HCT116 (cell line): ENCODE data around the gene COPG1. TPM values are rescaled to one million over a fixed set of nuclear protein-coding genes. Genes with fewer than 3 reads are reported as not detected.

Experiments
- ATAC-seq: fragments of 200-7000 bp; cut with Tn5 transposase; 2 replicates; pipeline ENCODE4 v1.9.1; 2020; ENCODE audit warnings: mild to moderate bottlenecking, moderate library complexity
- BruUV-seq: library from RNA; stranded (reverse); fragments of 400-500 nt; replicated peaks from 2 replicates; lab custom pipeline; 2021; lab: Mats Ljungman, UMichigan
- CTCF ChIA-PET: fragments of 300-600 bp; sonication (Branson Sonifier 250); formaldehyde crosslinking; loops from one replicate; lab custom pipeline; 2021; ENCODE audit warnings: antibody characterized with exemption; lab: Charles Lee
- POLR2A ChIA-PET: fragments of 300-600, 350-600 bp; sonication (Branson Sonifier 250); formaldehyde crosslinking; loops from one replicate; lab custom pipeline; 2021; ENCODE audit warnings: antibody characterized with exemption; lab: Charles Lee
- RAD21 ChIA-PET, 2 experiments: fragments of 300-600 bp; sonication (Branson Sonifier 250); formaldehyde crosslinking; loops; one replicate each; lab custom pipeline; 2023; ENCODE audit warnings: low total read pairs in 2 of 2; ENCODE audit not compliant: uncharacterized antibody in 2 of 2, unreplicated experiment in 2 of 2, low non-redundant PET in 1 of 2; lab: Charles Lee
- DNase-seq: peaks from one replicate; pipeline ENCODE4 v3.0.0-alpha.2; 2010; ENCODE audit warnings: low read depth, low spot score
- H2AFZ ChIP-seq: fragments of 200-600 bp; shearing (Covaris generic), sonication (generic); 2 replicates; pipeline ENCODE4 v1.6.1; 2017; ENCODE audit warnings: low read depth, mixed run types, mixed read lengths, antibody characterized with exemption, low read length; ENCODE audit not compliant: poor library complexity, severe bottlenecking
- H3K27ac ChIP-seq: 2 replicates; pipeline ENCODE4 v1.5.1; 2012; ENCODE audit warnings: low read depth, low read length
- H3K27me3 ChIP-seq: fragments of 200-600 bp; sonication (generic); 2 replicates; pipeline ENCODE4 v1.6.1; 2016; ENCODE audit warnings: mixed run types, low read length, mixed read lengths; ENCODE audit not compliant: insufficient read depth
- H3K36me3 ChIP-seq, 2 experiments: fragments of 200-500 bp in 1 of 2; fragments of 200-600 bp in 1 of 2; sonication (Bioruptor generic) in 1 of 2; sonication (generic) in 1 of 2; 2 replicates each; pipeline versions ENCODE4 v1.5.1 to v1.6.1; 2014 to 2016; ENCODE audit warnings: low read length in 2 of 2, inconsistent platforms in 1 of 2, mixed read lengths in 1 of 2, mixed run types in 1 of 2; ENCODE audit not compliant: insufficient read depth in 2 of 2, control insufficient read depth in 1 of 2
- H3K4me1 ChIP-seq, 2 experiments: fragments of 200-600 bp in 1 of 2; sonication (generic) in 1 of 2; 2 replicates each; pipeline versions ENCODE4 v1.5.1 to v1.6.1; 2012 to 2017; ENCODE audit warnings: low read length in 2 of 2, inconsistent platforms in 1 of 2, mild to moderate bottlenecking in 1 of 2, mixed read lengths in 1 of 2, mixed run types in 1 of 2, moderate library complexity in 1 of 2; ENCODE audit not compliant: insufficient read depth in 2 of 2, control insufficient read depth in 1 of 2
- H3K4me2 ChIP-seq: fragments of 200-600 bp; sonication (generic); 2 replicates; pipeline ENCODE4 v1.6.1; 2017; ENCODE audit warnings: mixed run types, low read length, mixed read lengths
- H3K4me3 ChIP-seq, 2 experiments: fragments of 200-600 bp in 1 of 2; sonication (generic) in 1 of 2; replicated peaks in 1 of 2; 2 replicates each; pipeline ENCODE4 v1.5.1; 2011 to 2016; ENCODE audit warnings: low read length in 2 of 2, control low read depth in 1 of 2, low read depth in 1 of 2, mild to moderate bottlenecking in 1 of 2, mixed read lengths in 1 of 2, mixed run types in 1 of 2
- H3K79me2 ChIP-seq: fragments of 200-600 bp; sonication (generic); 2 replicates; pipeline ENCODE4 v1.6.1; 2017; ENCODE audit warnings: mild to moderate bottlenecking, mixed run types, low read length, moderate library complexity, mixed read lengths; ENCODE audit not compliant: insufficient read depth
- H3K9ac ChIP-seq: fragments of 200-600 bp; sonication (generic); 2 replicates; pipeline ENCODE4 v1.6.1; 2016; ENCODE audit warnings: low read length, mixed read lengths
- H3K9me2 ChIP-seq: fragments of 200-600 bp; sonication (generic), shearing (Covaris generic); 2 replicates; pipeline ENCODE4 v1.6.1; 2017; ENCODE audit warnings: mixed run types, mild to moderate bottlenecking, moderate library complexity; ENCODE audit not compliant: insufficient read depth
- H3K9me3 ChIP-seq, 2 experiments: fragments of 200-500 bp in 1 of 2; fragments of 200-600 bp in 1 of 2; sonication (Bioruptor generic) in 1 of 2; sonication (generic) in 1 of 2; 2 replicates each; pipeline ENCODE4 v1.6.1; 2014 to 2017; ENCODE audit warnings: low read length in 2 of 2, mixed read lengths in 2 of 2, inconsistent platforms in 1 of 2, low read depth in 1 of 2, mild to moderate bottlenecking in 1 of 2, mixed run types in 1 of 2, moderate library complexity in 1 of 2; ENCODE audit not compliant: control insufficient read depth in 1 of 2, insufficient read depth in 1 of 2
- H4K20me1 ChIP-seq: fragments of 200-600 bp; sonication (generic), shearing (Covaris generic); 2 replicates; pipeline ENCODE4 v1.6.1; 2017; ENCODE audit warnings: mixed run types, mild to moderate bottlenecking, moderate library complexity; ENCODE audit not compliant: insufficient read depth
- ELF1 ChIP-seq: IDR thresholded peaks from 2 replicates; pipeline ENCODE4 v1.6.1; 2012; ENCODE audit warnings: low read depth, borderline replicate concordance
- EZH2phosphoT487 ChIP-seq: fragments of 200-600 bp; IDR thresholded peaks from 2 replicates; pipeline ENCODE4 v1.6.1; 2018; ENCODE audit warnings: antibody characterized with exemption, borderline replicate concordance
- FOSL1 ChIP-seq: IDR thresholded peaks from 2 replicates; pipeline ENCODE4 v1.6.1; 2012; ENCODE audit warnings: low read depth
- POLR2A ChIP-seq: IDR thresholded peaks from 2 replicates; pipeline ENCODE4 v1.7.0; 2011; ENCODE audit warnings: borderline replicate concordance; ENCODE audit not compliant: insufficient read depth, insufficient read length; ENCODE audit errors: extremely low read depth
- POLR2AphosphoS5 ChIP-seq: IDR thresholded peaks from 2 replicates; pipeline ENCODE4 v1.6.1; 2011; ENCODE audit warnings: mild to moderate bottlenecking, low read depth, low read length, moderate library complexity
- RAD21 ChIP-seq: IDR thresholded peaks from 2 replicates; pipeline ENCODE4 v1.6.1; 2012; ENCODE audit warnings: low read depth, mild to moderate bottlenecking
- SRF ChIP-seq: IDR thresholded peaks from 2 replicates; pipeline ENCODE4 v1.6.1; 2012; ENCODE audit warnings: low read depth
- TCF7L2 ChIP-seq: IDR thresholded peaks from 2 replicates; pipeline ENCODE4 v1.7.0; 2011; ENCODE audit warnings: borderline replicate concordance, inconsistent platforms; ENCODE audit not compliant: insufficient read depth, insufficient read length; ENCODE audit errors: extremely low read depth
- ZFX ChIP-seq: fragments of 450-650 bp; IDR thresholded peaks from 2 replicates; pipeline ENCODE4 v1.6.1; 2017
- ZNF274 ChIP-seq: fragments of 200-500 bp; sonication (Bioruptor generic); IDR thresholded peaks from 2 replicates; pipeline ENCODE4 v1.6.1; 2014; ENCODE audit warnings: mild to moderate bottlenecking, low read depth, low read length, inconsistent platforms
- intact Hi-C: fragments of 100-400 bp; cut with micrococcal nuclease; formaldehyde crosslinking; loops from 2 replicates; pipeline ENCODE4 v1.10.0; 2022
- total RNA-seq: library from RNA; stranded (reverse); gene quantifications from one replicate; pipeline ENCODE4 v1.2.1, GENCODE V29; 2021; ENCODE audit not compliant: unreplicated experiment
- TF ChIP-seq, protein P1 (sequence below): IDR thresholded peaks from 2 replicates; pipeline ENCODE4 v1.6.1; 2012
- TF ChIP-seq, protein P2 (sequence below): IDR thresholded peaks from 2 replicates; pipeline ENCODE4 v1.6.1; 2011; ENCODE audit warnings: mild to moderate bottlenecking, low read length, moderate library complexity; ENCODE audit not compliant: insufficient replicate concordance; ENCODE audit errors: extremely low read depth

Gene COPG1
- total RNA-seq, 1 experiment from 2014 or later = 182 TPM

DNA sequence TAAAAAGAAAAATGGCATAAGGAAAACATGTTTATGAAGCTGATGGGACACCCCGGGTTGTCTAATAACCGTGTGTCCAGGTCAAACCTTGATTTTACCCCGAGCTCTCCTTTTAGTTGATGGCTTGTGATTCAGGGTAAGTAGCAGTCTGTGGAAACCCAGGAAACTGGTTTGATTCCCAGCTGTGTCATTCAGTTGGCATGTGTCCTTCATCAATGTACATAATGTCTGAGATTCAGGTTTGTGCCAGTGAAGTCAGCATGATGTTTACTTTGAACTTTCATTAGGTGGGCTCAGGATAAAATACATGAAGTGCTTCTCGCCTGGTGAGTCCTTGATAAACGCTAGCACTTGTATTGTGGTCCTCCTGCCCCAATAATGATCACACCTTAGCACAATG is 4.3 kb upstream of the COPG1 start:
- RAD21 ChIA-PET = interaction anchor here (0.6 to 1.9 kb wide), 10 partner anchors 15 to 274 kb away, joined by 3 to 10 read pairs (median 4); partner anchors contain the start of genes CNBP (in 1 of the 2) and RAB43 (in 1 of the 2)
- no peak overlapping the region for H3K4me3 ChIP-seq
- peak overlapping the region; percentile 44 for H3K4me2 ChIP-seq
- H2AFZ ChIP-seq = no peak overlapping the region
- peaks cover 17% of the 10 kb centered on the region for H3K79me2 ChIP-seq
- H3K9me3 ChIP-seq = no peaks in the 10 kb centered on the region
- no peaks in the 10 kb centered on the region for H3K27me3 ChIP-seq
- H4K20me1 ChIP-seq = no peaks in the 10 kb centered on the region
- H3K36me3 ChIP-seq = no peaks in the 10 kb centered on the region
- POLR2A ChIA-PET = interaction anchor here (0.9 to 2.4 kb wide), 3 partner anchors 61 to 124 kb away, joined by 4 to 12 read pairs (median 7); partner anchors contain the start of genes CNBP and RAB43
- no peak for ATAC-seq
- CTCF ChIA-PET = interaction anchor here (1.0 to 4.4 kb wide), 17 partner anchors 14 to 275 kb away, joined by 3 to 55 read pairs (median 5); partner anchors contain the start of gene RAB43
- peaks cover 3 to 24% of the 10 kb centered on the region in 2 experiments; a peak in 2 of 4 replicates for H3K4me1 ChIP-seq
- no peak overlapping the region; the same call in 1 of the 2 replicates for H3K9ac ChIP-seq
- no peak for TF ChIP-seq ZFX
- TF ChIP-seq ELF1 = no peak
- TF ChIP-seq, protein P1, sequence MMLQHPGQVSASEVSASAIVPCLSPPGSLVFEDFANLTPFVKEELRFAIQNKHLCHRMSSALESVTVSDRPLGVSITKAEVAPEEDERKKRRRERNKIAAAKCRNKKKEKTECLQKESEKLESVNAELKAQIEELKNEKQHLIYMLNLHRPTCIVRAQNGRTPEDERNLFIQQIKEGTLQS = no peak
- TF ChIP-seq EZH2phosphoT487 = no peak
- TF ChIP-seq POLR2A = no peak
- no peak for TF ChIP-seq SRF
- TF ChIP-seq RAD21 = no peak
- no peak for TF ChIP-seq TCF7L2
- TF ChIP-seq POLR2AphosphoS5 = no peak
- no peak for TF ChIP-seq ZNF274
- no peak for TF ChIP-seq FOSL1
- TF ChIP-seq, protein P2, sequence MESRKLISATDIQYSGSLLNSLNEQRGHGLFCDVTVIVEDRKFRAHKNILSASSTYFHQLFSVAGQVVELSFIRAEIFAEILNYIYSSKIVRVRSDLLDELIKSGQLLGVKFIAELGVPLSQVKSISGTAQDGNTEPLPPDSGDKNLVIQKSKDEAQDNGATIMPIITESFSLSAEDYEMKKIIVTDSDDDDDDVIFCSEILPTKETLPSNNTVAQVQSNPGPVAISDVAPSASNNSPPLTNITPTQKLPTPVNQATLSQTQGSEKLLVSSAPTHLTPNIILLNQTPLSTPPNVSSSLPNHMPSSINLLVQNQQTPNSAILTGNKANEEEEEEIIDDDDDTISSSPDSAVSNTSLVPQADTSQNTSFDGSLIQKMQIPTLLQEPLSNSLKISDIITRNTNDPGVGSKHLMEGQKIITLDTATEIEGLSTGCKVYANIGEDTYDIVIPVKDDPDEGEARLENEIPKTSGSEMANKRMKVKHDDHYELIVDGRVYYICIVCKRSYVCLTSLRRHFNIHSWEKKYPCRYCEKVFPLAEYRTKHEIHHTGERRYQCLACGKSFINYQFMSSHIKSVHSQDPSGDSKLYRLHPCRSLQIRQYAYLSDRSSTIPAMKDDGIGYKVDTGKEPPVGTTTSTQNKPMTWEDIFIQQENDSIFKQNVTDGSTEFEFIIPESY = no peak
- no peaks in the 10 kb centered on the region for H3K9me2 ChIP-seq
- no TSS peak for BruUV-seq
- DNase-seq = no peak
- H3K27ac ChIP-seq = no peak overlapping the region
- intact Hi-C loops = loop anchor here (1.0 to 10.0 kb wide), 4 partner anchors 62 to 220 kb away; partner anchors contain the start of genes CNBP and ISY1
